GM12891 (cell line): Measurements from ENCODE around the gene SLC19A1.
A peak's percentile ranks its signal among the peaks of the same experiment; 100 is the strongest.

Experiments used
- POLR2A ChIP-seq: IDR thresholded peaks from 2 replicates; pipeline ENCODE4 v1.6.1; 2011; ENCODE audit warnings: low read depth, low read length, control low read depth
- POLR2AphosphoS5 ChIP-seq: IDR thresholded peaks from 2 replicates; pipeline ENCODE4 v1.6.1; 2011; ENCODE audit warnings: low read depth, low read length, control low read depth
- SPI1 ChIP-seq: IDR thresholded peaks from 2 replicates; pipeline ENCODE4 v1.6.1; 2011; ENCODE audit warnings: low read depth, low read length, control low read depth
- TAF1 ChIP-seq: IDR thresholded peaks from 2 replicates; pipeline ENCODE4 v1.6.1; 2011; ENCODE audit warnings: low read depth, low read length, control low read depth

GRCh38 chr21:45591619-45592207, 49.5 kb upstream of the SLC19A1 start:
- no peak for TF ChIP-seq POLR2A
- TF ChIP-seq TAF1: no peak
- TF ChIP-seq POLR2AphosphoS5: no peak
- peak; percentile 61 for TF ChIP-seq SPI1
